K562 (cell line): ENCODE data around the gene PDGFA. TPM values are rescaled to one million over a fixed set of nuclear protein-coding genes. Genes with fewer than 3 reads are reported as not detected.

Experiments
- ATAC-seq: fragments of 200-7000 bp; cut with Tn5 transposase; 3 replicates; pipeline ENCODE4 v1.9.1; 2020; ENCODE audit warnings: moderate library complexity
- BruUV-seq: library from RNA; stranded (reverse); fragments of 400-500 nt; replicated peaks from 2 replicates; lab custom pipeline; 2021; lab: Mats Ljungman, UMichigan
- CTCF ChIA-PET: fragments of 300-600 bp; formaldehyde crosslinking; extraction: SDS; loops from one replicate; lab custom pipeline; 2021; ENCODE audit warnings: low intra/inter-chr PET ratio; lab: Yijun Ruan, JAX
- POLR2A ChIA-PET: fragments of 300-600, 350-650 bp; sonication (Branson Sonifier 250); formaldehyde crosslinking; extraction: SDS; loops from one replicate; lab custom pipeline; 2021; ENCODE audit warnings: antibody characterized with exemption, inconsistent platforms; lab: Yijun Ruan, JAX
- DNase-seq, 4 experiments: peaks; one replicate each; pipeline versions ENCODE4 v3.0.0 to v3.0.0-alpha.2; 2011 to 2018; ENCODE audit warnings: low spot score in 3 of 4, mixed read lengths in 3 of 4; ENCODE audit errors: extremely low read depth in 1 of 4
- FAIRE-seq: peaks from 2 replicates; lab custom pipeline; 2011; peaks lifted over from hg19 to GRCh38; lab: Jason Lieb, UNC
- H2AFZ ChIP-seq: 2 replicates; pipeline ENCODE4 v1.6.0; 2011; ENCODE audit warnings: low read depth, low read length, control low read depth, inconsistent platforms
- H3K27ac ChIP-seq: fragments of 200-600 bp; 3 replicates; pipeline ENCODE4 v1.8.0; 2011; ENCODE audit warnings: low read depth, mild to moderate bottlenecking, control low read depth, inconsistent platforms, low read length, moderate library complexity, mixed read lengths; ENCODE audit errors: extremely low read depth
- H3K27me3 ChIP-seq, 2 experiments: fragments of 300-600 bp in 1 of 2; 2 replicates in 1 of 2; 3 replicates in 1 of 2; pipeline versions ENCODE4 v1.6.0 to v1.8.0; 2011; ENCODE audit warnings: inconsistent platforms in 2 of 2, low read length in 2 of 2, mild to moderate bottlenecking in 1 of 2, mixed read lengths in 1 of 2, moderate library complexity in 1 of 2; ENCODE audit not compliant: control insufficient read depth in 2 of 2, insufficient read depth in 2 of 2
- H3K36me3 ChIP-seq: fragments of 300-600 bp; 3 replicates; pipeline ENCODE4 v1.8.0; 2011; ENCODE audit warnings: mild to moderate bottlenecking, low read length, inconsistent platforms; ENCODE audit not compliant: control insufficient read depth, insufficient read depth
- H3K4me1 ChIP-seq, 2 experiments: fragments of 200-600 bp in 1 of 2; replicated peaks in 1 of 2; 2 replicates in 1 of 2; 3 replicates in 1 of 2; pipeline versions ENCODE4 v1.5.1 to v1.8.0; 2011; ENCODE audit warnings: inconsistent platforms in 2 of 2, low read length in 2 of 2, mild to moderate bottlenecking in 1 of 2, mixed read lengths in 1 of 2, moderate library complexity in 1 of 2; ENCODE audit not compliant: control insufficient read depth in 2 of 2, insufficient read depth in 2 of 2
- H3K4me2 ChIP-seq: 2 replicates; pipeline ENCODE4 v1.6.1; 2011; ENCODE audit warnings: low read length, control low read depth, inconsistent platforms, mixed read lengths; ENCODE audit not compliant: insufficient read depth
- H3K4me3 ChIP-seq: fragments of 200-600 bp; sonication (generic), shearing (Covaris generic); 2 replicates; pipeline ENCODE4 v1.5.1; 2016; ENCODE audit warnings: control low read depth, inconsistent platforms
- H3K79me2 ChIP-seq: fragments of 200-600 bp; 3 replicates; pipeline ENCODE4 v1.8.0; 2011; ENCODE audit warnings: low read length, inconsistent platforms; ENCODE audit not compliant: control insufficient read depth, insufficient read depth
- H3K9ac ChIP-seq, 2 experiments: 2 replicates each; pipeline versions ENCODE4 v1.6.0 to v1.6.1; 2011; ENCODE audit warnings: low read depth in 2 of 2, low read length in 2 of 2, control low read depth in 1 of 2, inconsistent platforms in 1 of 2, mild to moderate bottlenecking in 1 of 2, mixed read lengths in 1 of 2; ENCODE audit not compliant: insufficient read depth in 1 of 2
- H3K9me1 ChIP-seq: one replicate; pipeline ENCODE4 v1.6.0; 2011; ENCODE audit warnings: inconsistent platforms, mild to moderate bottlenecking, low read length, moderate library complexity; ENCODE audit not compliant: control insufficient read depth, insufficient read depth
- H3K9me3 ChIP-seq: replicated peaks from 2 replicates; pipeline ENCODE4 v1.5.1; 2011; ENCODE audit warnings: low read depth, low read length, inconsistent platforms; ENCODE audit not compliant: control insufficient read depth, insufficient read depth
- H4K20me1 ChIP-seq: replicated peaks from 2 replicates; pipeline ENCODE4 v1.6.1; 2011; ENCODE audit warnings: low read length, inconsistent platforms, mixed read lengths; ENCODE audit not compliant: control insufficient read depth, insufficient read depth
- CHAMP1 ChIP-seq: fragments of 450-650 bp; IDR thresholded peaks from 2 replicates; pipeline ENCODE4 v1.6.1; 2016; ENCODE audit warnings: mild to moderate bottlenecking
- HOXB6 ChIP-seq: fragments of 250-450 bp; sonication (Bioruptor Pico); IDR thresholded peaks from 2 replicates; pipeline ENCODE4 v1.5.1; 2022; ENCODE audit warnings: mild to moderate bottlenecking, borderline replicate concordance
- KLF1 ChIP-seq: fragments of 450-650 bp; IDR thresholded peaks from 2 replicates; pipeline ENCODE4 v1.6.1; 2016; ENCODE audit warnings: missing genetic modification characterization, missing compliant biosample characterization
- L3MBTL2 ChIP-seq: fragments of 450-650 bp; IDR thresholded peaks from 2 replicates; pipeline ENCODE4 v1.6.1; 2016; ENCODE audit warnings: mild to moderate bottlenecking, moderate library complexity
- NR3C1 ChIP-seq: sonication (generic); formaldehyde crosslinking; IDR thresholded peaks from 2 replicates; pipeline ENCODE4 v1.8.1; 2022; ENCODE audit warnings: missing genetic modification reagents
- POLR2AphosphoS2 ChIP-seq: IDR thresholded peaks from 2 replicates; pipeline ENCODE4 v1.6.1; 2012; ENCODE audit warnings: low read length, improper control_type of control experiment
- RB1 ChIP-seq: fragments of 450-650 bp; IDR thresholded peaks from 2 replicates; pipeline ENCODE4 v1.6.1; 2017; ENCODE audit warnings: low read depth, mild to moderate bottlenecking
- RBM25 ChIP-seq: fragments of 200-400 bp; formaldehyde crosslinking; IDR thresholded peaks from 2 replicates; pipeline ENCODE4 v1.6.1; 2018; ENCODE audit warnings: low read length, low read depth, moderate library complexity; ENCODE audit not compliant: severe bottlenecking
- SMAD4 ChIP-seq: fragments of 250-450 bp; sonication (Bioruptor Pico); conservative IDR thresholded peaks from 2 replicates; pipeline ENCODE4 v1.8.0; 2021; ENCODE audit warnings: inconsistent platforms, mild to moderate bottlenecking, moderate library complexity
- SMARCB1 ChIP-seq: IDR thresholded peaks from 2 replicates; pipeline ENCODE4 v1.6.1; 2011; ENCODE audit warnings: improper control_type of control experiment, low read depth; ENCODE audit not compliant: insufficient read length
- ZFP1 ChIP-seq: fragments of 450-650 bp; formaldehyde crosslinking; IDR thresholded peaks from 2 replicates; pipeline ENCODE4 v1.4.0; 2020; ENCODE audit warnings: mild to moderate bottlenecking, mixed read lengths
- ZKSCAN3 ChIP-seq: fragments of 250-450 bp; sonication (Bioruptor Pico); IDR thresholded peaks from 2 replicates; pipeline ENCODE4 v1.4.0; 2020
- ZNF398 ChIP-seq: fragments of 250-450 bp; sonication (Bioruptor Pico); IDR thresholded peaks from 2 replicates; pipeline ENCODE4 v1.8.0; 2021; ENCODE audit warnings: moderate library complexity, mild to moderate bottlenecking, inconsistent platforms
- ZNF583 ChIP-seq: fragments of 250-450 bp; sonication (Bioruptor Pico); IDR thresholded peaks from 2 replicates; pipeline ENCODE4 v1.4.0; 2020
- WGBS: fragments of 100-300 bp; shearing (Covaris generic); methylation state at CpG from one replicate; pipeline ENCODE4 v1.1.6; 2016; ENCODE audit warnings: low coverage, mixed read lengths; ENCODE audit not compliant: insufficient coverage; ENCODE audit errors: missing lambda C conversion rate; 5-methylcytosine and 5-hydroxymethylcytosine counted together
- in situ Hi-C: fragments of 300-500 bp; cut with MboI; formaldehyde crosslinking; loops from 4 replicates; pipeline ENCODE4 v1.15.0; 2018; ENCODE audit warnings: inconsistent platforms, mixed read lengths
- intact Hi-C: fragments of 100-400 bp; cut with micrococcal nuclease; formaldehyde crosslinking; loops from 2 replicates; pipeline ENCODE4 v1.14.2; 2022
- polyA plus RNA-seq, 8 experiments: library from polyadenylated mRNA; depleted of rRNA in 4 of 8; stranded (reverse) in 5 of 8; unstranded in 3 of 8; fragments of >200 nt; fragmentation: Nextera tagmentation in 2 of 8; fragmentation: Illumina TruSeq in 1 of 8; extraction: Ambion mirVana in 2 of 8; extraction: Trizol in 1 of 8; gene quantifications; 2 replicates each; pipeline versions ENCODE4 v1.2.1 to v1.2.3, GENCODE V29; 2011 to 2014; ENCODE audit warnings: inconsistent platforms in 1 of 8, missing spikeins in 1 of 8
- total RNA-seq, 7 experiments: library from RNA; depleted of rRNA in 6 of 7; stranded (reverse); fragments of >200 nt in 6 of 7; fragmentation: Illumina TruSeq in 2 of 7; extraction: Trizol in 2 of 7; gene quantifications; 2 replicates each; pipeline versions ENCODE4 v1.2.1 to v1.2.3, GENCODE V29; 2011 to 2021; ENCODE audit warnings: low replicate concordance in 1 of 7
- TF ChIP-seq, protein P1 (sequence below): fragments of 450-650 bp; formaldehyde crosslinking; IDR thresholded peaks from 2 replicates; pipeline ENCODE4 v1.4.0; 2022; ENCODE audit warnings: missing genetic modification characterization

PDGFA gene
- total and polyA plus RNA-seq, 9 of the 15 experiments (the other 6 are each of a cell fraction or from before 2014, with no cell fraction given), result 2.5 to 10.2 (median 4.6) TPM

DNA sequence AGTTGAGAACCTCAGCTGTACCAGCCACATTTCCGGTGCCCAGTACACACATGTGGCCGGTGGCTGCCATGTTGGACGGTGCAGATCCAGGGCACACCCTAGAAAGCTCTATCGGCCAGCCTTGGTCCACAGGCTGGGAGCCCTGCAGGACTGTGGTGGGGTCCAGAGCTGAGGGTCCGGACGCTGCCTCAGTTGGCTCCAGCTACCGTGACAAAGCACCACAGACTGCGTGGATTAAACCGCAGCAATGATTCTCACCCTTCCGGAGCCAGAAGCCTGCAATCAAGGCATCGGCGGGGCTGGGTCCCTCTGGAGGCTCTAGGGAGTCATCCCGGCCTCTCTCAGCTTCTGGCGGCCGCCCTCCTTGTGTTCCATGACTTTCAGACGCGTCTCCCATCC lies 50.1 kb downstream of the PDGFA start:
- DNase-seq (no peak), FAIRE-seq (no peak)
- H4K20me1 ChIP-seq, result no peaks in the 10 kb centered on the region
- TF ChIP-seq RB1 (no peak), ZFP1 (CRISPR knock-in tag) (no peak), ZNF398 (CRISPR knock-in tag) (no peak), ZKSCAN3 (CRISPR knock-in tag) (no peak), CHAMP1 (no peak), NR3C1 (no peak), L3MBTL2 (no peak), RBM25 (no peak), POLR2AphosphoS2 (no peak), SMAD4 (CRISPR knock-in tag) (no peak), KLF1 (tag) (no peak), ZNF583 (CRISPR knock-in tag) (no peak), SMARCB1 (no peak), HOXB6 (CRISPR knock-in tag) (no peak)
- TF ChIP-seq, protein P1, sequence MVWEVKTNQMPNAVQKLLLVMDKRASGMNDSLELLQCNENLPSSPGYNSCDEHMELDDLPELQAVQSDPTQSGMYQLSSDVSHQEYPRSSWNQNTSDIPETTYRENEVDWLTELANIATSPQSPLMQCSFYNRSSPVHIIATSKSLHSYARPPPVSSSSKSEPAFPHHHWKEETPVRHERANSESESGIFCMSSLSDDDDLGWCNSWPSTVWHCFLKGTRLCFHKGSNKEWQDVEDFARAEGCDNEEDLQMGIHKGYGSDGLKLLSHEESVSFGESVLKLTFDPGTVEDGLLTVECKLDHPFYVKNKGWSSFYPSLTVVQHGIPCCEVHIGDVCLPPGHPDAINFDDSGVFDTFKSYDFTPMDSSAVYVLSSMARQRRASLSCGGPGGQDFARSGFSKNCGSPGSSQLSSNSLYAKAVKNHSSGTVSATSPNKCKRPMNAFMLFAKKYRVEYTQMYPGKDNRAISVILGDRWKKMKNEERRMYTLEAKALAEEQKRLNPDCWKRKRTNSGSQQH (CRISPR knock-in tag), result no peak

More for the DNA sequence above, 50.1 kb downstream of the PDGFA start:
- H3K27ac ChIP-seq, result peak overlapping the region; percentile 14; the same call in 1 of the 3 replicates
- H3K4me3 ChIP-seq, result no peak overlapping the region
- no peak overlapping the region for H3K4me2 ChIP-seq
- H2AFZ ChIP-seq, result peak overlapping the region; percentile 12; the same call in 1 of the 2 replicates
- no peak for ATAC-seq
- in situ Hi-C loops, result no loop called here
- H3K4me1 ChIP-seq, result peaks cover 14 to 38% of the 10 kb centered on the region in 2 experiments
- H3K9me3 ChIP-seq, result peaks cover 8% of the 10 kb centered on the region
- H3K79me2 ChIP-seq, result no peaks in the 10 kb centered on the region
- H3K9ac ChIP-seq, result 0 out of 4 replicates have a peak overlapping the region, but pooled peaks of 1 of the 2 experiments have one; percentile 50
- ChIA-PET CTCF (no interaction called here), POLR2A (interaction anchor here (0.6 kb wide), 2 partner anchors 29 to 38 kb away, joined by 3 read pairs; no protein-coding TSS in a partner anchor)
- no TSS peak for BruUV-seq
- intact Hi-C loops, result loop anchor here (10.0 kb wide), 1 partner anchor 135 kb away; no protein-coding TSS in a partner anchor
- WGBS, result 79% methylated on average over 17 of the region's 17 CpGs
- H3K36me3 ChIP-seq, result no peaks in the 10 kb centered on the region
- H3K27me3 ChIP-seq, result no peaks in the 10 kb centered on the region
- H3K9me1 ChIP-seq, result no peaks in the 10 kb centered on the region
